ENCODE measurements around the gene CTNNA2.

Gene CTNNA2

DNA sequence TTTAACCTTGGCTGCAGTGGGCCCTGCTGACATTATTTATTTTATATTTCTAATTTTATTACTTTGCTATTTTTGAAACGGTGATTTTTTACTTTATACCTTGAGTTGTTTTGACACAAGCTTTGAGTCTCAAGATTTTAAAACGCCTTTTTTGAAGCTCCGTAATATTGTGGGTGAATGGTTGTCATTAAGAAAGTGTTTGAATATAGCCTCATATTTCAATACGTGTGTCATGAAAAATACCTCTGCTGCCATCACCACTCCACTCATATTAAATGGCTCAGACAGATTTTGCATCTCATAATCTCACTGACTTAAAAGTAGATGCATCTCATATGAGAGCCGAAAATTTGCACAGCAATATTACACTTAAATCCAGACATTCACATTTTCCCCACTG is 106.6 kb downstream of the CTNNA2 start:
- no peak for DNase-seq

DNA sequence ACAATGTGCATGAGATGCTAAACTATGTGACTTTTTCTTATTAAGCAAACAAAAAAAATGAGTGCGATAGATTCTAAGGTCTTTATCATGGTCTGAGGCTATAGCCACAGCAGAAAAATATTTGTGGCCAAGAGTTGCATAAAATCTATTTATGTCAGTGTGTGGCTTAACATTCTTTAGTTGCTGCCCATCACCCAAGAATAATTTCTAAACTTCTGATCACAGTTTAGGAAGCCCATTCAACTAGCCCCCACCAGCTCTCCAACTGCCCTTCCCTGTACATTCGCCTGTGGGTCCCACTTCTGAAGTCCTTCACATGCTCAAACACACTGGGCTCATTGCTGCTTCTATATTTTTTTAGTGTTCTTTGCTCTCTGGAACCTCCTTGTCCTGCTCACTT is 107.1 kb downstream of the CTNNA2 start:
- no peak for DNase-seq

DNA sequence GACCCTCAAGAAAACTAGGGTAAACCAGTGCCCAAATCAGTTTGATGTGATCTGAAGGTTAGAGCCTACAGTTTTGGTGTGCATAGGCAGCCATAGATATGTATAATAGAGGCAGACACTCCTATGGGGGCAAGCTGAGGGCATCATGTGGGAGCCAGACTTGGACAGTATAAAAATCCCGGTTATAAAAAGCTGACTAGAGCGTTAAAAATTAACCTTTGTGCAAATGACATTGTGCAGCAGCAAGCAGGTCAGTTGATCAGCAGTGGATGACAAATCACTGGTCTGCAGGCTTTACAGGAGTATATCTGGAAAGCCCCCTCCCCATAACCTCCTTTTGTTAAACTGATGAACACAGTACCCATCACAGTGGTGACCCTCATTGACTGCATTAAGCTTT is 107.8 kb downstream of the CTNNA2 start:
- no peak for DNase-seq

DNA sequence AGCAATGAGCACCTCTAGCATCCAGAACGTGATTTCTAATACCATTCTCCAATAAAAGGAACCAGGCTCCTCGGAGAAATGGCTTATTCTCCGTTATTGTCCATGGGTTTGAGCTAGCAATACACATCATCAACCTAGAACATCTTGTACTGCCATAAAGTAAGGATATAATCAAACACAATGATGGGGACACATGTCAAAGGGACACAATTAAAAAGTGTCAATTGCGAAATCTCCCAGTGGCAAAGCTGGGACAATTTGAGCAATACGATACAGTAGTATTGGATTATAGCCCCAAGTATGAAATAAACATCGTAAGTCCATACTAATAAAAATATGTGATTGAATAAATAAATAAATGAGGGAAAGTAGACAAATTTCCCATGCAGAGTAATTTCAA is 108.4 kb downstream of the CTNNA2 start:
- DNase-seq = no peak

DNA sequence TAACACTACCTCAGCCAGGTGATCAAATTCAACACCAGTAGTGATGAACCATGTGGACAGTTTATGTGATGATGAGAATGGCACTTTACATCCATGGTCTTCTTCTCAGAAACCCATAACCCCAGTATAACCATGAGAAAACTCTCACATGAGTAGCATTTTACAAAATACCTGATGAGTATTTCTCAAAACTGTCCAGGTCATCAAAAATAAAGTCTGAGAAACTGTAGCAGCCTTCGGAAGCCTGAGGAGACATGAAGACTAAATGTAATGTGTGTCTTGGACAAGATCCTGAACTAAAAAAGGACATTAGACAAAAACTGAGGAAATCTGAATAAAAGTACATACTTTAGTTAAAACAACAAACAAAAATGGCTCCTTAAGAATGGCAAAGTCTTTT is 108.9 kb downstream of the CTNNA2 start:
- no peak for DNase-seq

DNA sequence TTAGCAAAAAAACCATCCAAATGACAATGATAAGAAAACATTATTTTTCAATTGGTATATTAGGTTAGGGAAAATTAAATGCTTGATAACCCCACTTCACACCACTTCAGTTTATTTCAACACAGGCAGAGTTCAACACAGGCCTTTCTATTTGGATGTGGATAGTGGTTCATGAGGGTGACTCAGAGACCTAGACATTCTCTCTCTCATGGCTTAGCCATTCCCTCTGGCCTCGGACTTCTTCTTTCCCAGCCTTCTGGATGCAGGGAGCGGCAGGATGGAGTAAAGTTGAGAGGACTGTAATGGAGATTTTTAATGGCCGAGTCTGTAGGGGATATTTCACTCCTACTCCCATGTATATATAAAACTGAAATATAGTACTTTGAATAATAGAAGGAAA is 109.7 kb downstream of the CTNNA2 start:
- no peak for DNase-seq

DNA sequence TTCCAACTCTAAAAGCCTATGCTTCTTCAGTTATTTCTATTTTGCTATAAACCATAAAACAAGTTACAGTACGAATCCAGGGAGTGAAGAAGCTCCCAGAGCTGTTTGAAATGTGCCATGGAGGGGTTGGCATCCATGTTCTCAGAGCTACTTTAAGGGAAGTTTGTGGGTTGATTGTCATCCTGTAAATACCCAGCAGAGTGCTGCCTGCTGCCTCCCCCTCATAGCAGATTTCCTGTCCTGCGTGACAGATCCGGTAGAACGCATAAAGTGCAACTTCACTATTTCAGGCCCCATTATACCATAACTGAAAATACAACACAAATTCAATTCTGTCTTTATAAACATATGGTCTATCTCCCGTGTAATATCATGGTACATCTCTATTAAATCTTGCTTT is 114.4 kb downstream of the CTNNA2 start:
- no peak for DNase-seq

DNA sequence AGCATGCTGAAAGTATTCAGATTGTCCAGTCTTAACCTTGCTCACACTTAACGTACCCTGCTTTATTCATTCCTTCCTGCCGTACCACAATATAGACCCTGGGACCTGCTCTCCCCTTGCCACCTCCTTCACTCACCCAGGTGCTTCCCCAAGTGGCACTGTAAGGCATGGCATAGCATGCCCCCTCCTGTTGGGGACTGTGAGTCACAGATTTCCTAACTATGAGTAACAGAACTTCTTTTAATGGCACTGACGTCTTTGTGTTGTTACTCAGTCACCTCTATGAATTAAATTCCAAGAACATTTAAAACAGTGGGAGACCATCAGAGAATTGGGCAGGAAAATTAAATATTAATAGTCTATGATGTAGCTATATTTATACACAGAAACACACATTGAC is 117.2 kb downstream of the CTNNA2 start:
- DNase-seq = no peak

DNA sequence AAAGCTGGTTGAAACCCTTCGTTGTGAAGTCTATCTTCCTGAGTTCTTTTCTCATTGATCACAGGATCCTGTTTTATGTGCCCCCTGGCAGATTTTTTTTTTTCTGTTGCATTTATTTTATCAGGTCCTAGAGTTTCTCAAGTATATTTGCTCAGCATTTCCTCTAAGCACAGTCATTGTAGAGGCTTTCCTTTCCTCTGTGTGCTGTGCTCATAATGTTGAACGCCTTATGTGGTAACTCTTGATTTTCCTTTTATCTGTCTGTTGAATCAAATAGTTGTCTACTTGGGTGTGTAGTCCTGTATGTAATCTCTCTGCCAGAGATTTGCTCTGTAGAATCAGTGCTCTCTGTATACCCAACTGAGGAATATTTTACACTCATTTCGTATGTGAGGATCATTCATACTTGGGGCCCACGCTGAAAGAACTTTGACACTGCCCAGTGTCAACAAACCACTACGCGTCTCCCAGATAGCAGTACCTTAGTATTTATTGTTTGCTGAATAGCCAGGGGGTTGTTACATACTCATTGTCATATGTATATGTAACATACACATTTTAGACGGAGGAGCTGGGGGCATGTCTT is 118.2 kb downstream of the CTNNA2 start:
- DNase-seq = no peak

DNA sequence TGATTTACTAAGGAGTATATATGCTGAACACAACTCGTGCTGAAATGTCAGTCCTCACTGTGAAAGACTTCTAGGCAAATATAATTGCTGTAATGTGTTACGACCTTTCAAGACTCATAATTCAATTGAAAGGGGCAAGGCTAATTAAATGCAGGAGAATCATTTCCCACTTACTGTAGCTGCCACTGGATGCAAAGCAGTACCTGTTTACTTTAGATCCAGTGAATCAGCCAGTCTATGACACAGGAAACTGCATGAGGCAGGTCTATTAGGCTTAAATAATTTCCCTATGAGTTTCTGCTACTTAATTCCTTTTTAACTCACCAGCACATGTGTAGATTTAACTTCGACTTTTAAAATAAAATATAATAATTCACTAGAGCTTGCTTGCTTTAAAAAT is 125.6 kb downstream of the CTNNA2 start:
- no peak for DNase-seq

DNA sequence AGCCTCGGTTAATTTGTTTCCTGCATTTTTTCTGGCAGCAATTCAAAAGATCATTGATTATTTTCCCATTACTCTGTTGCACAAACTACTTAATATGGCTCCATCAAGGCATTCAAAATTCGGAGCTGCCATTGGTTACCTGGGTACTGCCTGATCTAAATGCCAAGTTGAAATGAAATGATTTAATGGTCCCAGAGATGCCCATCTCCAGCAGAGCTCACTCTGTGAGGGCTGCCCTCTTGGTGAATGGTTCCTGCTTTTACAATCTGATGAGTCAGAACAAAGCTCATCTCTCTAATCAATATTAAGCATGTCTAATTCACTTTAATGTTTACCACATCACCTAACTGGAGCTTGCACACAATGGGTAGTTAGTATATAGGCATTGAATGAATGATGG is 126.1 kb downstream of the CTNNA2 start:
- no peak for DNase-seq

DNA sequence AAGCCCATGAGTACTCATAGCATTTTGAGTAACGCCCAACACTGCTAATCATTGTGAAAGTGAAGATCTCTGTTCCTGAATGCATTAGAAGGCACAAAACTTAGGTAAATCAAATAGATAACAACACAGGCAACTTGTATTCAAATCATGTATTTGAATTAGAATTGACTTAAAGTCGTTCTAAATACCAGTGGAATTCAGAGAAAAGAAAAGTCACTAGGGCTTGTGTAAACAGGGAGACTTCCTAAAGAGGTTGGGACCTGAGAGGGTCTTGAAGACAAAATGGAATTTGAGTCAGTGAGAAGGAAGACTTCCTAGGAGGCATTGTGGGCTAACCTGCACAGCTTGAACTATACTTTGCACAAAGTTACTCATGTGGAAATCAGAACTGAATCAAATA is 127.2 kb downstream of the CTNNA2 start:
- DNase-seq = no peak

DNA sequence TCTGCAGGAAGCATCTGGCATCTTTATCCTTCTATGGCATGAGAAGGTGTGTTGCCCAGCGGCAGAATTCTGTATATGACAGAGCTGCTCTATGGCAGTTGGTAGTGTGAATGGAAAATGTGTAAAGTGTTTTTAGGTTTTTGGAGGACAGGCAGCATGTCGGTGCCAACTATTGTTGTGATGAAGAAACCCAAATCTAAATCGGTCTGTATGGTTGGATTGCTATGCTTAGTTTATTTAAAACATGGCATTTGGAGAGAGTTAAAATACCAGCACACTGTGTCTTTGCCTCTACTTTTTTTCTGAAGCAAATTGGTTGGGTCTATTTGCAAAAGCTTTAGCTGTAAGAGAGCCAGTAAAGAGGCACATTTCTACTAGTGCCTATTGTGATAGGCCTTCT is 136.7 kb downstream of the CTNNA2 start:
- no peak for DNase-seq

DNA sequence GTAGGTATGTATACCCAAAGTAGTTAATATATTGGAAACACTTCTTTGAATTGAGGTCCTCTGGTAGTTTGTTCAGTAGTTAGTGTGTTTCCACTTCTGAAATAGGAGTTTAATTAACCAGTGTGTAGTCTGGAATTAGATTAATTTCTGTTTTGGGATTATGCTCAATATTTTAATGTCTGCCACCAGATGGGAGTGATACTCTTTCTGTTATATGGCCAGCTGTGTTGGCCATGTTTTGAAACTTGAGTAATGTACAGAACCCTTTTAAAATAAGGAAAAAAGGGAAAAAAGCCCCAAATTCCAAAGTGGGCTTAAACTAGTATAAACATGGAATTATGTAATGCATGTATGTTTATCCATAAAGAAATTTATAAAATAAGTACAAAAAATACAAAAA is 147.7 kb downstream of the CTNNA2 start:
- DNase-seq = no peak

DNA sequence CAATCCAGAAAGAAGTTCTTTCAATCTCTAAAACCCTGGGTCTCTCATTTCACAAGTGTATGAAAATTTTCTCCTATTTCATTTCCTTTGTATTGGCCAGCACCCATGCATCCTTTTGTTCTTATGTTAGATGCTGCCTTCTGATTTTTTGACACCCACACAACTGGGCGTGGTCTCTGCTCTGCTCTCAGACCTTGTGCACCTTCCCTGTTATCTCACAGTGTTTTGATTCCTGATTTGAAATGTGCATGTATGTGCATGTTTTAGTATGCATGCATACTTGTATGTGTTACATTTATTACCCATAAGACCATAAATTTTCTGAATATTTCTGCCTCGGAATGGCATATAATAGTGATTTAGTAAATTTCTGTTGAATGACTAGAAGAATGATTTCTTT is 152.2 kb downstream of the CTNNA2 start:
- no peak for DNase-seq

DNA sequence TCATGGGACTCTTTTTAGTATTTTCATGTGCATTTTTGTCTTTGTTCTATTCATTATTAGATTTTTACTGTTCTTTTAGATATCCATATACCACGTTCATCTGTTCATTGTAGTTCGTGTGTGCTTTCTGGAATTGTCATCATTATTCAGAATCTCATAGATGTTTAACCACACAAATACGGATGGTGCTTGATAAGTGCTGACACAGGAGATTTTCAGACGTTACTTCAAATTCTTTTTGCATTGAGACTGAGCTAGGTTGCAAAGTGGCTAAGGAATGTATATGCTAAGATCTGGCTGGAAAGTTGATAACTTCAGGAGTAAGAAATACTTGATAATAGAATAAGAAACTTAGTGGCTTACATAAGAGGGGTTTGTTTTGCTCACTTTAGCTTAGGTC is 153.6 kb downstream of the CTNNA2 start:
- no peak for DNase-seq

DNA sequence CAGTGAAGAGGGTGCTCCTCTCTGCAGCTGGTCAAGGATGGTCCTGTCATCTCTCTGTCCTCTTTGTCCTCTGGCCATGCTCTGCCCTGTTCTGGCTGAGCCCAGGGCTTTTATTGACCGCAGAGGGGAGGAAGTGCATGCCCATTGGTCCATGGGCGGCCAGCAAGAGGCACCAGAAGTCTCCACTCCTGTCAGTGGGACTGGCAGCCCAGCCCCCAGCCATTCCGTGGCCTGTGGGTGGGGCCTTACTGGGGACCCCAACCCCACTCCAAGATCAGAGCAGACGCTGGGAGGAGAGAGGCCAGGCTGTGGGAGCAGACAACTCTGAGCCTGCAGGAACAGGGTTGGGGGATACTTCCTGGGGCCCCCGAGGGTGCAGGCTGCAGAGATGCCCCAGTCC is 156.9 kb downstream of the CTNNA2 start:
- DNase-seq = no peak

DNA sequence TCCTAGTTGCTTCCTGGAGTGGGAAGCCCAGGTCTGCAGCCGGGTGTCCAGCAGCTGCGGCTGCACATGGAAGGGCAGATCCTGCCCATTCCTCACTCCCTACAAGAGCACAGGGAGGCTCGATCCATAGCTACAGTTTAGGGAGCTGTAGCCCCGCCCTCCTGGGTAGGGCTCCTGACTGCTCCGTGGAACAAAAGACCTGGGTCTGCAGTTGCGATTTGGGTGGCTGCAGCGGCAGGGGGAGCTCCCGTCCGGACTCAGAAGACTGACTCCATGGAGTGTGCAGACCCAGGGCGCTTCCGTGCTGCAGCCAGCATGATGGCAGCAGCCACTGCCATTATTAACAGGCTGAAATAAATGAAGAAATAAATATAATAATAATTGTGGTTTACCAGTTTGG is 157.3 kb downstream of the CTNNA2 start:
- no peak for DNase-seq

DNA sequence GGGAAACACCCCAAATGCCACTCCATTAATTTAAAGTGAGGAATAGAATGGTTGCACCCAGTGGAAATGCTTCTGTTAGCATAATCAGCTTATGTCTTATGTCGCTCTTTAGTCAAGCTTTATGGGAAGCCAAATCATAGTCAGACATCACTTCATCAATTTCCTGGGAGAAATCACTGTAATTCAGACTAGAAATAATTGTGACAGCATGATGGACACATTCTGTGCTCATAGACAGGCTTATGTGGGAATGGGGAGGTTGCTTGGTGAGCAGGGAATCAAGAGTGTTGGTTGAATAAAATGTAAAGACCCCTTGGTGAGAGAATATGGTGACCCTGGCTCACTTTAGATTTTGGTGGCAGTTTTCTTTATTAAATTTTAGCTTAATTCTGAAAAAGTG is 174.0 kb downstream of the CTNNA2 start:
- DNase-seq = no peak

DNA sequence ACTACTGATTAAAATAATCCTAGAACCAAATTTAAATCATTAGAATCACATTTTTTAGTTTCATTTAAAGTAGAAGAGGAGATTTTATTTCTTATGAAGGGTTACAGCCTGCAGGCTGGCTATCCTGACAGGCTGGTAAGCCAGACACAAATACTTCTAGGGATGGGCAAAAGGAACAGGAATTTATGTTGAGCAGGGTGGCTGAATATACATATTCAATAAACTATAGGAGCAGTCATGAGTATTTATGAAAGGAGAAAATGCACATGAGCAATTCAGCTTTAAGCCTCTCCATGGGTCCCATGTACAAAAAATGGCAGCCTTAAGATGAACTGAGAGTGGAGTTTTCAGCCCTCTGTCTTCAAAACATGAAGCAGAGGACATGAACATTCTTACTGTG is 182.4 kb downstream of the CTNNA2 start:
- DNase-seq = no peak

DNA sequence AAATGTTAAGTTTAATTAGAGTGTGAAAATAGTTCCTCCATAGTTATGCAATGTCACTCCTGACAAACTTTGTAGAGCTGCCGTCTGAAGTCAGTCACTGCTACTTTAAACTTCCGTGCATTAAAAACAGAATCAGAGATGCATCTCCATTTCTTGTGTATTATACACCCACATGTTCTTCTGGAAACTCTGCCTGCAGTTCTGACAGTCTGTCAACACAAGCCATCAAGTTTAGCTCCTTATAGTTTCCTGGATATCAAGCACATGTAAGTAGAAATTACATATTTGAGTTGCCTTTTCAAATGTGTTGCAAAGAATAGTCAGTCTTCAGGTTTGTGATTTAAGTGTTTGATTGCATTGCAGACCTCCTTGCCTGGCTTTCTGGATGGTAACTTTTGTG is 184.3 kb downstream of the CTNNA2 start:
- DNase-seq = no peak

DNA sequence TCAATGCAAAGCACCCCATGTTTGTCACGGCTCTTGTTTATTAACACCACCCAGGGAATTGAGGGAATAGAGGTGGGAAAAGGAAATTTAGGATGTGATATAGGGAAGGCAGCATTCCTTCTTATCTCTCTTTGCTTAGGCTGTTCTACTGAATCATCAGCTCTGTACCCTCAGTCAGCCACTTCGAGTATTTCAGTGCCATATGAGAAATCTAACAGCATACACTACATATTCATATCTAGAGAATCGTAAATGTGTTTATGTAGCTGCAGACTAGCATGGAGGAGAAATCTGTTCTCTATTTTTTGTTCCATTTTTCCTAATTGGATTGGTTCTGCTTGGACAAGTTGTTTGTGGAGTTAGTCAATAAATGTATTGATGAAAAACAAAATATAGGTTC is 187.8 kb downstream of the CTNNA2 start:
- DNase-seq = no peak

DNA sequence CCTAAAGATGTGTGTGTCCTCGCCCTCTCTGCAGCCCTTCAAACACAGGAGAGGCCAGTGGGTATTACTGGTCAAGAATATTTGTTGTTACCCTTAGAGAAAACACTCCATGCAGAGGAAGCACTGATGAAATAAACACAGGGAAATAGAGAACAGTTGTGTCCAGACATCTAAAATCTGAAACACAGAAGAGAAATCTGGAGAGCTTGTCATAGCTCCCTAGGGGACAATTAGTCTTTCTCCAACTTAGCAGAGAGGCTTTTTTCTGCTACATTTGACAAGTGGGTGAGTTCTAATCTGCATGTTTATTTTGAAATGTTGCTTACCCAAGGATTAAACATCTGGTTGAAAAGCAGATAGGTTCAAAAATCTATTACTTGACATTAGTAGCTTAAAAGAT is 190.1 kb downstream of the CTNNA2 start:
- no peak for DNase-seq

DNA sequence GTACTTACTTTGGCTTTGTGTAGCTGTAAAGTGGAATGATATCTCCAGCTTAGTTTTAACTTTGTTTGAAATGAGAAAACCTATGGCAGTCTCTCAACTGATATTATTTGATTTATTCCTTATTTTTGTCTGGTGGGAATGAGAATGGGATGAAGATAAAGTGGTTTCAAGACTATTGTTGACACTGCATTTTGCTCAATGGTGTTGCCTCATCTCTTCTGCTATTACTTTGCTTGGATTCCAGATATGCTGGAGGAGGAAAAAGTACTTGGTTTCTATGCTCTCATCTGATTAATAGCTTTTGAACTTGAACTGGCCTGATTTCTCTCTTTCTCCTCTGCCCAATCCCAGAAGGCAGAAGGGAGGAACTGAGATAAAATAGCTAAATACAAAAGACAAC is 198.2 kb downstream of the CTNNA2 start:
- DNase-seq = no peak

DNA sequence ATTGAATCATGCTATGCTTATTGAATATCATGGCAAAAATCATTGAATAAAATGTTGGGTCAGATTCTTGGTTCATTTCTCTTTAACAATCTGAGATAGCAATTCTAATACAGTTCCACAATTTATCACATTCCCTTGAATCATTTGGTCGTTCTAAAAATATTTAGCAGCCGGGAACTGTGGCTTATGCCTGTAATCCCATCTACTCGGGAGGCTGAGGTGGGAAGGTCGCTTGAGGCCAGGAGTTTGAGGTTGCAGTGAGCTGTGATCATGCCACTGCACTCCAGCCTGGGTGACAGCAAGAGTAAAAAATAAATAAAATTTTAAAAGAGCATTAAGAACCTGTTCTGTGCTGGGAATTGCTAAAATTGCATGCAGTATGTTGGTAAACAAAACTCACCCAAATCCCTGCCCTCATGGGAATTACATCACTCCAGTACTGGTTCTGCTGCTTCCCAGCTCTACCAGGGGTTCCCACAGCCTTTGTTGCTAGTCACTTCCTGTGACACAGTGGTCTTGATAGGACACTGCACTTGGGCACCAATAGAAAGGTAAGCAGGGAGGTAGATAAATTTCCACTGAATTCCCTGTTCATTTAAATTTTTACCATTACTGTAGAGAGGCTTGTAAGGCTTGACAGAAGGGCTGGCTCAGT is 200.4 kb downstream of the CTNNA2 start:
- no peak for DNase-seq

DNA sequence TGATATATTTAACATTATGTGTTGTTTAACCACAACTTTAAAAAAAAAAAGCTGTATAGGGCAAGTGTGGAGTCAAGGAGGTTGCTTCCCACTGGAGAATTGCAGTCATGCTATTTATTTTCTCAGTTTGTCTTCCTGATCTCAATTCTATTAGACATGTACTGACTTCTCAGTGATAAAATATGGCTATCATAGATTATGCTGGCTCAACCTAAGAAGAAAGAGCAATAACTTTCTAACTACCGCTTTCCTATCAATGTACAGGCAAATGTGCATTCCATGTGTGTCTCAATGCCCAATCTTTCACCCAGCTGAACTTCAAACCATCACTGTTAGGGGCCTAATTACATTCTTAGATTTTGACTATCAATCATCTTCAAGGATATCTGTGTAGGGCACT is 201.4 kb downstream of the CTNNA2 start:
- DNase-seq = no peak
